Activated T-helper 17 cell treated with anti-CD3 and anti-CD28 coated beads, Interleukin-2, amount 50 U/mL, for 72 hours (primary cell): ENCODE data around the gene ANKZF1. TPM values are rescaled to one million over a fixed set of nuclear protein-coding genes. Genes with fewer than 3 reads are reported as not detected.
A peak's percentile ranks its signal among the peaks of the same experiment; 100 is the strongest.

ENCODE experiments used
- ATAC-seq: fragments of 150-1000 bp; cut with Tn5 transposase; replicated peaks from 2 replicates; pipeline ENCODE4 v1.10.0; 2021; ENCODE audit warnings: mild to moderate bottlenecking, moderate library complexity
- H3K27ac Mint-ChIP-seq: one replicate; pipeline ENCODE4 v1.8.0; 2022; ENCODE audit warnings: mixed read lengths
- H3K27me3 Mint-ChIP-seq: one replicate; pipeline ENCODE4 v1.8.0; 2022; ENCODE audit warnings: mixed read lengths
- H3K36me3 Mint-ChIP-seq: one replicate; pipeline ENCODE4 v1.8.0; 2022; ENCODE audit warnings: low read depth, mild to moderate bottlenecking, mixed read lengths
- H3K4me1 Mint-ChIP-seq: one replicate; pipeline ENCODE4 v1.8.0; 2022; ENCODE audit warnings: mixed read lengths
- H3K4me3 Mint-ChIP-seq: one replicate; pipeline ENCODE4 v1.8.0; 2022; ENCODE audit warnings: mild to moderate bottlenecking, mixed read lengths
- H3K9me3 Mint-ChIP-seq: one replicate; pipeline ENCODE4 v1.8.0; 2022; ENCODE audit warnings: mixed read lengths
- total RNA-seq, 2 donors: library from RNA; stranded (reverse); gene quantifications; one replicate each; pipeline ENCODE4 v1.2.3, GENCODE V29; 2022

ANKZF1 gene
- total RNA-seq, 2 donors from 2014 or later = 109 to 367 TPM

DNA sequence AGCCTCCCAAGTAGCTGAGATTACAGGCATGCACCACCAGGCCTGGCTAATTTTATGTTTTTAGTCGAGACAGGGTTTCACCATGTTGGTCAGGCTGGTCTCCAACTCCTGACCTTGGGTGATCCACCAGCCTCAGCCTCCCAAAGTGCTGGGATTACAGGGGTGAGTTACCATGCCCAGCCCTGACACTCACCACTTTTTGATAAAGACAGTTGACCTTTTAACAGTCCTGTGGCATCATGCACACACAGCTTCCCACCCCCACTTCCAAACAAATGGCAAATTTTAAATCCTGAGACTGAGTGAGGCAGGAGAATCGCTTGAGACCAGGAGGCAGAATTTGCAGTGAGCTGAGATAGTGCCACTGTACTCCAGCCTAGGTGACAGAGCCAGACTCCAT is 43.4 kb downstream of the ANKZF1 start:
- H3K27me3 Mint-ChIP-seq = no peaks in the 10 kb centered on the region
- H3K36me3 Mint-ChIP-seq = no peaks in the 10 kb centered on the region
- peaks cover 4% of the 10 kb centered on the region for H3K4me1 Mint-ChIP-seq
- H3K9me3 Mint-ChIP-seq = no peaks in the 10 kb centered on the region
- peak; percentile 31 for ATAC-seq
- no peak overlapping the region for H3K4me3 Mint-ChIP-seq
- no peak overlapping the region for H3K27ac Mint-ChIP-seq

DNA sequence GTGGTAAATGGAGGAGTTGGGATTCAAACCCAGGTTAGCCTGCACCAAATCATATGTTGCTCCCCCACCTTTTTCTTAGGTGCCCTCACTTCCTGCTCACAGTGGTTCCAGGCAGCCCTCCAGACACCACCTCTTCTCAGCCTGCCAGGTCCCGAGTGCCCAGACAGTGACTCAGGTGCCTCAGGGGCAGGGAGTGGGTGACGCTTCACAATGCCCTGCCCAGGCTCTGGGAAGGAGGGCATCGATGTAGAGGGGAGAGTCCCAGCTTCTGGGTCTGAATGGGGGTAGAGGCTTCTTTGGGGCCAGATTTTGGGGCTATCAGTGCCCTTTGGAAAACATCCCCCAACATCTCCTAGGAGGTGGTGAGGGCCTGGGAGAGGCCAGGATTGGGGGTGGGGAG is 44.3 kb downstream of the ANKZF1 start:
- no peak overlapping the region for H3K4me3 Mint-ChIP-seq
- ATAC-seq = no peak
- H3K36me3 Mint-ChIP-seq = no peaks in the 10 kb centered on the region
- H3K27ac Mint-ChIP-seq = no peak overlapping the region
- H3K4me1 Mint-ChIP-seq = peaks cover 7% of the 10 kb centered on the region
- no peaks in the 10 kb centered on the region for H3K27me3 Mint-ChIP-seq
- no peaks in the 10 kb centered on the region for H3K9me3 Mint-ChIP-seq

DNA sequence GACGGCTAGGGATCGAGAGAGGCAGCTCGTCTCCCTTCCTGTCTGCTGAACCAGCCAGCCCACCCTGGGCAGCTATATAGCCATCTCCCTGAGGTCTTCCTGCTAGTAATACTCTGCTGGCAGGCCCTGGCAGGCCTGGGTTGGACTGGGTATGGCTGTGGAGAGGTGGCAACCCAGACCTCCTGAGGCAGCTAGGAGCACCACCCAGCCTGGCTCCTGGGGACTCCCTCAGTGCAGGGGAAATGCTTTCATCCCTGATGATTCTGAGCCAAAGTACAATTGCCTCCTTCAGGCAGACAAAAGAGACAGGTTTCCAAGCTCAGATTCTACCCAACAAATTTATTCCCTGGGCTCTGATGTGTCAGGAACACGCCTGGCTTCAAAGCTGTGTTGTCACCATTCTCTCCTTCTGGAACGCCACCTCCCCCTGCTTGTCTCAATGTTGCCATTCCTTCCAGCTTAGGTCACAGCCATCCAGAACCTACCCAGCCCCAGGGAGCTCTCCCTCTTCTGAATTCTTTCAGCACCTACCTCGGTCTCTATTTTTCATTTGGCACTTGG is 44.8 kb downstream of the ANKZF1 start:
- H3K36me3 Mint-ChIP-seq = peaks cover 1% of the 10 kb centered on the region
- peaks cover 7% of the 10 kb centered on the region for H3K4me1 Mint-ChIP-seq
- H3K27me3 Mint-ChIP-seq = no peaks in the 10 kb centered on the region
- H3K27ac Mint-ChIP-seq = no peak overlapping the region
- no peak for ATAC-seq
- H3K4me3 Mint-ChIP-seq = no peak overlapping the region
- H3K9me3 Mint-ChIP-seq = no peaks in the 10 kb centered on the region

DNA sequence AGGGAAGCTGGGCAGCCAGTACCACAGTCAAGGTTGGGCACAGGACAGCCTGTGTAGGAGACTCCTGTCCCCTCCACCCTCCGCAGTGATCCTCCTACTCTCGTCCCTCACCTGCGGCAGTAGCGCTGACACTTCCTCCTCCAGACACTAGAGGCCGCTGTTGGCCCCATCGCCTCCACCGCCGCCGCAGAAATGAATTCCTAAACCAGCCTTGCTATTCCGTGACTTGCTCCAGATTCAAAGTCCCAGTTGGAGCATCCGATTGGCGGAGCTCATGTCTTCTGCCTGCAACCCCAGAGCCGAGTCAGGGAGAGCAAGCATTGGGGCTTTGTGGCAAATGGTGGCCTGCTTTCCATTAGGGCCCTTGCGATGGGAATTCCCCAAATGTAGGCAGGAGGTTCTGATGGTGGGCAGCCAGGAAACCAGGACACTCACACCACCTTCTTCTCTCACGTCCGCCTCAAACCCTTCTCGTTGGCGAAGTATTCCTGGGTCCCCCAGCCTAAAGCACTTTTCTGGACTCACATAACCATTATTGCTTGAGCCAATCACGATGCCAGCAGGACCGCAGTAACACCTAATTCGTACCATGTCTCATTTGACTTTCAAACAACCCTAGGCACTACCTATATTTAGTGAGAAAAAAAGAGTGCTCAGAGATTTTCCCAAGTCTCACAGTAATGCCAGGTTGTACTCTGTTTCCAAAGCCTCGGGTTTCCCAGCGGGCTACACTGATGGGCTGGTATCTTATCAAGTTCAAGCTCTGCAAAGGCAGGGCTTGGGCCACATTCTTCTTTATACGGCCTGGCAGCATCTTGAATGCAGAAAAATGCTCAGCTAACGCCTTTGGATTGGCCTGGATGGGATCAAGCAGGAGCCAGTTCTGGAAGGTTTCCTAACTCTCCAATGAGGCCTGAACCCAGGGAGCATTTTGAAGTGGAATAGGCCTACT is 48.4 kb downstream of the ANKZF1 start:
- ATAC-seq = peak; percentile 6
- Mint-ChIP-seq H3K4me1 (peaks cover 21% of the 10 kb centered on the region), H3K27me3 (no peaks in the 10 kb centered on the region), H3K9me3 (no peaks in the 10 kb centered on the region), H3K36me3 (peaks cover 36% of the 10 kb centered on the region), H3K27ac (peak overlapping the region; percentile 90), H3K4me3 (peak overlapping the region; percentile 87)

DNA sequence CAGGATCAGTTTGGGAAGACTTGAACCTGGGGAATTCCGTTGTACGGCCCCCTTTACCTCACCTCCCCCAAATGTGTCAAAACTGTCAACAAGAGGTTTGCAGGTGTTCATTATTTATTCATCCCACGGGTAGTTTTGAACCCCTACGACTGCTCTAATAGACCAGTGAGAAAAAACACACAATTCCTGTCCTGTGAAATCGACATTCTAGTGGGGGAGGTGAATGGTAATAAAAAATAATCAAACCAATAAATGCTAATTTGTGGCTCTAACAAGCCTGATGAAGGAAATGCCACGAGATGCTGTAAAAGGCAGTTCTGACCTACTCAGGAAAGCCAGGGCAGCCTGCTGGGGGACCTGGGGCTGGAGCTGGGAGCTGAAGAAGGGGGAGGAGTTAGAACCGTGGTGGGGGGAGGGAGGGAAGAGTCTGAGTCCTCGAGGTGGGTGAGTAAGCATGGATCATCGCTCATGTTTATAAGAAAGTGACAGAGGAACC is 49.1 kb downstream of the ANKZF1 start:
- Mint-ChIP-seq H3K4me3 (peak overlapping the region; percentile 87), H3K9me3 (no peaks in the 10 kb centered on the region), H3K36me3 (peaks cover 44% of the 10 kb centered on the region), H3K27ac (peak overlapping the region; percentile 90), H3K27me3 (no peaks in the 10 kb centered on the region), H3K4me1 (peaks cover 24% of the 10 kb centered on the region)
- ATAC-seq = no peak

DNA sequence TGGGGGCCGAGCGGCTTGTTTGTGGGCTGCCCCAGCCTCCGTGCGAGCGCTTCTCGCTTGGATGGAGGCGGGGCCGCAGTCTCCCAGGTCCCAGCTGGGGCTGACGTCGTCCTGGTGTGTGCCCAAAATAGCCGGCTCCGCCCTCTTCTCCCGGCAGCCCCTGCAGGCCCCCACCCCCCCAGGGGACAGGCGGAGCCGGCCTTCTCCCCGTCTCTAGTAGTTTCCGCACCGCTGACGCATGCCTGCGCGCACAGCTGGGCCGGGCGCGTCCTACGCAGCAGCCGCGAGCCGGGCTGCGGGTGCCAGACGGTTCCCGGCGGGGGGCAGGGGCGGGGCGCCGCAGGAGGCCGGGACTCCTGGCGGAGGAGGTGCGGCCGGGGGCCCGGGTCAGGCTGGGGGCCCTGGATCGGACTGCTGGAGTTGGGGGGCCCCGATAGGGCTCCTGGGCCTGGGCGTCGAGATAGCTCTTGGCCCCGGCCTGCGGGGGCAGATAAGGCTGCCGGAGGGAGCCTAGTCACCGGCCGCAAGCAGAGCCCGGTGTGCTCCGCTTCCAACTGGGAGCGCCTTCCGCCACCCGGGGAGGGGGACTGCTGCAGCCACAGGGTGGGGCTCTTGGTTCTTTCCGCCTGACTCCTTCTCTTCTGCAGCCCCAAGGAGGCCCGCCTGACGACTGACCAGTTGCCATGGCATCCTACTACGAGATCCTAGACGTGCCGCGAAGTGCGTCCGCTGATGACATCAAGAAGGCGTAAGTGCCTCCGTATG is 49.7 kb downstream of the ANKZF1 start, which contains the start of gene DNAJB2:
TSS of gene DNAJB2 (plus strand) at position 216 of the 765 bp plus-strand sequence. CDS start at position 684, 468 bp downstream.
- no peaks in the 10 kb centered on the region for H3K27me3 Mint-ChIP-seq
- no peaks in the 10 kb centered on the region for H3K9me3 Mint-ChIP-seq
- H3K4me1 Mint-ChIP-seq = peaks cover 24% of the 10 kb centered on the region
- H3K4me3 Mint-ChIP-seq = peak within 1 kb of the TSS; percentile 87
- H3K36me3 Mint-ChIP-seq = peaks cover 50% of the 10 kb centered on the region
- H3K27ac Mint-ChIP-seq = peak within 1 kb of the TSS; percentile 96
- peak; percentile 88 for ATAC-seq

DNA sequence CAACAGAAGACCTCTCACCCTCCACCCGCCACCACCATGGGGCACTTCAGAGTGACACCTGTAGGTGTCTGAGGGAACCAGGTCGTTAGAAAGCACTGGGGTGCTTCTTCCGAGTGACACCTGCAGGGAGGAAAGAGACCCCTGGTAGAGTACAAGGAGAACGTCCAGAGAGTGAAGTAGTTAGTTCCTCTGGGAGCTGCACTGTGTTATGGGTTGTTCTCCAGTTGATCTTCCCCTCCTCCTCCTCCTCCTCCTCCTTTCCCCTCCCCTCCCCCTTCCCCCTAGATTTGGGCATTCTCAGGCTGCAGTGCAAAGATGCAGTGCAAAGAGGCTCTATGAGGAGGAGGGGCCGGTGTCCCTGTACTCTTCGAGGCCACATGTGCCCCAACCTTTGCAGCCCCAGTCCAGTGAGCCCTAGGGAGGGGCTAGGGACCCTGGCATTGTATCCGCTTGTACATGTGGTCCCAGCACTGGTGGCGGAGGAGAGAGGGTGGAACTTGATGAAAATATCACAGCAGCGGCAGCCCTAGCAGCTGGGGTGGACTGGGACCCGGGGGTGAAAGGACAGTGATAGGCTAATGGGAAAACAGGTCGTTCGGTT is 50.4 kb downstream of the ANKZF1 start:
- H3K4me3 Mint-ChIP-seq = peak overlapping the region; percentile 87
- peaks cover 24% of the 10 kb centered on the region for H3K4me1 Mint-ChIP-seq
- H3K27ac Mint-ChIP-seq = peak overlapping the region; percentile 96
- H3K36me3 Mint-ChIP-seq = peaks cover 50% of the 10 kb centered on the region
- no peaks in the 10 kb centered on the region for H3K9me3 Mint-ChIP-seq
- no peaks in the 10 kb centered on the region for H3K27me3 Mint-ChIP-seq
- ATAC-seq = no peak

DNA sequence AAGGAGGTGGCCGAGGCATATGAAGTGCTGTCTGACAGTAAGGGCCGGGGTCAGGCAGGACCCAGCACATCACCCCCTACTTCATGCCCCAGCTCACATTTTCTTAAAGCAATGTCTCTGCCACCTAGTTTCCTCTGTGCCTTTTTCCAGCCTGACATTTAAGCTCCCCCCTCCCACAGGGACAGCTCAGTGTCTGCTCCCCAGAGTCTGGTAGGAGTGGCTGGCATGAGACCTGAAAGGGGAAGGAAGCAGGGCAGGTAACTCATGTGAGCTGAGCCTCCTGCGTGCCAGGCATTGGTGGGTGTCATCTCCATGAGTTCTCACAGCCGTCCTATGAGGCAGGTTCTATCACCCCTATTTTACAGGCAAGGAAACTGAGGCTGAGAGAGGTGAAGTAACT is 51.0 kb downstream of the ANKZF1 start:
- no peak for ATAC-seq
- peak overlapping the region; percentile 96 for H3K27ac Mint-ChIP-seq

DNA sequence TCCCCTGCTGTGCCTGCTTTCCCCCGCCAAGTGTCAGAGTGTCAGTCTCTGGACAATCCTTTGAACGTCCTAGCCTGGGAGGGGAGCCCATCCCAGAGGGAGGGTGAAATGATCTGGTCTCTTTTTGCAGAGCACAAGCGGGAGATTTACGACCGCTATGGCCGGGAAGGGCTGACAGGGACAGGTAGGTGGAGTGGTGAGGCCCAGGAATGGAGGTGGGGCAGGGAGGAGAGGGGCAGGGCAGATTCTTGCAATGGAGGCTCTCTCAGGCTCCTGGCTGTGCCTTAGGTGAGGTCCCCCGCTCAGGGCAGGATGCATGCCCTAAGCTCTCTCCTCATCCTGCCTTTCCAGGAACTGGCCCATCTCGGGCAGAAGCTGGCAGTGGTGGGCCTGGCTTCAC is 52.0 kb downstream of the ANKZF1 start:
- Mint-ChIP-seq H3K27ac (peak overlapping the region; percentile 96), H3K36me3 (peaks cover 56% of the 10 kb centered on the region), H3K9me3 (no peaks in the 10 kb centered on the region), H3K27me3 (no peaks in the 10 kb centered on the region), H3K4me1 (peaks cover 24% of the 10 kb centered on the region), H3K4me3 (peak overlapping the region; percentile 87)
- no peak for ATAC-seq

More for the DNA sequence above, 51.0 kb downstream of the ANKZF1 start:
- H3K4me1 Mint-ChIP-seq = peaks cover 24% of the 10 kb centered on the region
- no peaks in the 10 kb centered on the region for H3K27me3 Mint-ChIP-seq
- peaks cover 56% of the 10 kb centered on the region for H3K36me3 Mint-ChIP-seq
- peak overlapping the region; percentile 87 for H3K4me3 Mint-ChIP-seq
- no peaks in the 10 kb centered on the region for H3K9me3 Mint-ChIP-seq

DNA sequence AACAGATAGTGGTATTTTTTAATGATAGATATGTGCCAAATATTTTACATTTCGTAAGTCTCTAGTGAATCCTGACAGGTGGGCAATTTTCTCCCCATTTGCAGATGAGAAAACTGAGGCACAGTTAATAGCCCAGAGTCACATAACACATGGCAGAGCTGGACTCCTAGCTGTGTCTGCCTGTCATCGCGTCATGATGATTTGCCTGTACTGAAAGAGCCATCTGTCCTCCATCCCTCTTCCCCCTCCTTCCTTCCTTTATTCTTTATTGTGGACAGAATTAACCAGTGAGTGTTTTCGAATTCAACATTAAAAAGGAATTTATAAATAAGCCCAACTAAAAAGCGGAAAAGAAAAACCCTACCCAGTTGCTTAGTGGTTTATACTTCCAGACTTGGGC is 52.8 kb downstream of the ANKZF1 start:
- peak overlapping the region; percentile 78 for H3K27ac Mint-ChIP-seq
- ATAC-seq = no peak
- no peaks in the 10 kb centered on the region for H3K9me3 Mint-ChIP-seq
- H3K36me3 Mint-ChIP-seq = peaks cover 56% of the 10 kb centered on the region
- H3K4me1 Mint-ChIP-seq = peaks cover 24% of the 10 kb centered on the region
- no peaks in the 10 kb centered on the region for H3K27me3 Mint-ChIP-seq
- peak overlapping the region; percentile 87 for H3K4me3 Mint-ChIP-seq

DNA sequence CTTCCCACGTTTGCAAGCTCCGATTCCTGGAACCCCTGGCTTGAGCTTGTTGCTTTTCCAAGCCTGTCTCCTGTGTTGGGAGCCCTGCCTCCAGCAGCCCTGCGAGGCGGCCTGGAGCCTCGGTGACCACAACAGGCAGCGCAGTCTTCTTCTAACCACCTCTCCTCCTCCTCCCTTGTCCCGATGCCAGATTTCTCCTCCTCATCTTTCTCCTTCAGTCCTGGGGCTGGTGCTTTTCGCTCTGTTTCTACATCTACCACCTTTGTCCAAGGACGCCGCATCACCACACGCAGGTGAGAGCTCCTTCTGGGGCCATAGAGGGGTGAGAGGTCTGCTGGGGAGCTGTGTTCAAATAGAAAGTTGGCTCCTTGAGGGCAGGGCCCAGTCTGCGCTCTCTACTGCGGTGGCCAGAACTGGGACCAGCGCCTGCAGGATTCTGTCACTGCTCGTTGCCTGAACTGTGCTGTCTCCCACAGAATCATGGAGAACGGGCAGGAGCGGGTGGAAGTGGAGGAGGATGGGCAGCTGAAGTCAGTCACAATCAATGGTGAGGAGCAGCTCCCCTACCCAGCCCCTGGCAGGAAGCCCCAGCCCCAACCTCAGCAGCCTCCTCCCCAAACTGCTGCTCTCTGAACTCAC is 53.5 kb downstream of the ANKZF1 start:
- peaks cover 56% of the 10 kb centered on the region for H3K36me3 Mint-ChIP-seq
- no peak for ATAC-seq
- peak overlapping the region; percentile 87 for H3K4me3 Mint-ChIP-seq
- H3K4me1 Mint-ChIP-seq = peaks cover 19% of the 10 kb centered on the region
- no peaks in the 10 kb centered on the region for H3K9me3 Mint-ChIP-seq
- H3K27ac Mint-ChIP-seq = peak overlapping the region; percentile 78
- H3K27me3 Mint-ChIP-seq = no peaks in the 10 kb centered on the region

DNA sequence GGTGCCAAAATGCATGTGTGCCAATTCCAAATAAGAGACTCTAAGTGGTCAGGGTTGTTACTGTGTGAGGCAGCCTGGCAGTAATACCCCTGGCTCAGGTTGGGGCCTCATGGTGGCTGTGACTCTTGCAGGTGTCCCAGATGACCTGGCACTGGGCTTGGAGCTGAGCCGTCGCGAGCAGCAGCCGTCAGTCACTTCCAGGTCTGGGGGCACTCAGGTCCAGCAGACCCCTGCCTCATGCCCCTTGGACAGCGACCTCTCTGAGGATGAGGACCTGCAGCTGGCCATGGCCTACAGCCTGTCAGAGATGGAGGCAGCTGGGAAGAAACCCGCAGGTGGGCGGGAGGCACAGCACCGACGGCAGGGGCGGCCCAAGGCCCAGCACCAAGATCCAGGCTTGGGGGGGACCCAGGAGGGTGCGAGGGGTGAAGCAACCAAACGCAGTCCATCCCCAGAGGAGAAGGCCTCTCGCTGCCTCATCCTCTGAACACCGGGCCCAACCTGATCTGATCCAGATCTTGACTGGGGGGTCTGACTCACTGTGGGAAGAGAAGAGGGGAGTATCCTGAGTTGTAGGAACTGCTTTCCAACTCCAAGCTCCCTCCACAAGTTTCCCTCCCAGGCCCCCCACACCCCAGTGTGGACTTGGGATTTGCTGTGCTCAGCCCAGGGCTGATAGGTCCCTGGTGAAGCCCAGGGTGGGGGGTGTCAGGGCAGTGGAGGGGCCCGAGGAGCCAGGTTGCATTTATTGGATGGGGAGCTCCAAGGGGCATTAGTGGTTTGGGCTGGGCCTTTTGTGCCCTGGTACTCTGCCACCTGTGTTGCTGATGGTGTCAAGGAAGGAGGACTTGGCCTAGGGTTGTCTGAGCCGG is 55.1 kb downstream of the ANKZF1 start:
- H3K36me3 Mint-ChIP-seq = peaks cover 52% of the 10 kb centered on the region
- no peak overlapping the region for H3K4me3 Mint-ChIP-seq
- no peak for ATAC-seq
- H3K27ac Mint-ChIP-seq = peak overlapping the region; percentile 50
- H3K9me3 Mint-ChIP-seq = no peaks in the 10 kb centered on the region
- H3K4me1 Mint-ChIP-seq = peaks cover 17% of the 10 kb centered on the region
- no peaks in the 10 kb centered on the region for H3K27me3 Mint-ChIP-seq

DNA sequence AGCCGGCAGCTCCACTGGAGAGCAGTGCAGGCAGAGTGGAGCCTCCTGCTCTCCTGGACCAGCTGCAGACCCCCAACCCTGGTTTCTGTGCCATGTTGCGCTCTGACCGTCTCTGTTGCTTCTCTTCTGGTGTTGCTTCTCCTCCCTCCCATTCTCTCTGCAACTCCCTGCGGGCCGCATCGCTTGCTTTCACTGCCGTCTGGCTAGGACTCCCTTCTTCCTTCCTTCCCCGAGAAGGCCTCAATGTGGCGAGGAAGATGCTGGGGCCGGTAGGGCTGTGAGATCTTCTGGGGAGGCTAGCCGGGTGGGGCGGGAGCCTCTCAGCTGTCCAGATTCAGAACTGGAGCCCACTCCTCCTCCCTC is 55.7 kb downstream of the ANKZF1 start:
- Mint-ChIP-seq H3K4me3 (no peak overlapping the region), H3K27me3 (no peaks in the 10 kb centered on the region), H3K27ac (peak overlapping the region; percentile 50), H3K36me3 (peaks cover 46% of the 10 kb centered on the region), H3K9me3 (no peaks in the 10 kb centered on the region), H3K4me1 (peaks cover 15% of the 10 kb centered on the region)
- no peak for ATAC-seq
